HL-60 (cell line): ENCODE data around the gene LCN2.

Experiments used
- POLR2AphosphoS5 ChIP-seq: IDR thresholded peaks from 2 replicates; pipeline ENCODE4 v1.6.1; 2012; ENCODE audit warnings: low read depth
- REST ChIP-seq: IDR thresholded peaks from 2 replicates; pipeline ENCODE4 v1.6.1; 2012; ENCODE audit warnings: low read depth; ENCODE audit not compliant: insufficient replicate concordance
- SPI1 ChIP-seq: IDR thresholded peaks from 2 replicates; pipeline ENCODE4 v1.6.1; 2012; ENCODE audit warnings: low read depth, mild to moderate bottlenecking, borderline replicate concordance
- TF ChIP-seq, protein P1 (sequence below): IDR thresholded peaks from one replicate; pipeline ENCODE4 v1.5.1; 2011; ENCODE audit warnings: low read length, control low read depth, inconsistent platforms; ENCODE audit not compliant: insufficient read depth

DNA sequence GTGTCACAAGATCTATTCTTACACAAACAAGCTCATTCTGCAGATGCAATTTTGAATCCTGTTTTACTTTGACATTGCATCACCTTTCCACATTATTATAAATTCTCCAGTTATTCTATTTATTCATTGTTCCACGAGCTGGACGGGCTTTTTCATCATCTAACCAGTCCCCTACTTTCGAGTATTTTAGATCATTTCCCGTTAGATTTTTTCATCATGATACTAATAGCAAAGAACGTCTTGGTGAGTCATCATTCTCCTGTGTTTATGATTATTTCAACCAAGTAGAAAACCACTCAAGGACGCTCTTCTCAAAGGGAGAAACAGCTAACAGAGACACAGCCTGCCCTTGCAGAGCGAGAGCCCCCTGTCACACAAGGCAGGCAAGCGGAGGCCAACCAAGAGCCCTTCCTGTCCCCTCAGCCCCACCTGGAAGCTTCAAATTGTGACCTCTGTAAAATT is 25.9 kb downstream of the LCN2 start:
- TF ChIP-seq, protein P1, sequence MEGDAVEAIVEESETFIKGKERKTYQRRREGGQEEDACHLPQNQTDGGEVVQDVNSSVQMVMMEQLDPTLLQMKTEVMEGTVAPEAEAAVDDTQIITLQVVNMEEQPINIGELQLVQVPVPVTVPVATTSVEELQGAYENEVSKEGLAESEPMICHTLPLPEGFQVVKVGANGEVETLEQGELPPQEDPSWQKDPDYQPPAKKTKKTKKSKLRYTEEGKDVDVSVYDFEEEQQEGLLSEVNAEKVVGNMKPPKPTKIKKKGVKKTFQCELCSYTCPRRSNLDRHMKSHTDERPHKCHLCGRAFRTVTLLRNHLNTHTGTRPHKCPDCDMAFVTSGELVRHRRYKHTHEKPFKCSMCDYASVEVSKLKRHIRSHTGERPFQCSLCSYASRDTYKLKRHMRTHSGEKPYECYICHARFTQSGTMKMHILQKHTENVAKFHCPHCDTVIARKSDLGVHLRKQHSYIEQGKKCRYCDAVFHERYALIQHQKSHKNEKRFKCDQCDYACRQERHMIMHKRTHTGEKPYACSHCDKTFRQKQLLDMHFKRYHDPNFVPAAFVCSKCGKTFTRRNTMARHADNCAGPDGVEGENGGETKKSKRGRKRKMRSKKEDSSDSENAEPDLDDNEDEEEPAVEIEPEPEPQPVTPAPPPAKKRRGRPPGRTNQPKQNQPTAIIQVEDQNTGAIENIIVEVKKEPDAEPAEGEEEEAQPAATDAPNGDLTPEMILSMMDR: no peak
- TF ChIP-seq POLR2AphosphoS5: no peak
- TF ChIP-seq REST: no peak
- TF ChIP-seq SPI1: no peak
